Neural cell (in vitro differentiated cells): Measurements from ENCODE around the gene JADE1. TPM values are rescaled to one million over a fixed set of nuclear protein-coding genes. Genes with fewer than 3 reads are reported as not detected.

ENCODE experiments used
- H2AFZ ChIP-seq: fragments of 200-600, 300-800 bp; sonication (generic), shearing (Covaris generic); 2 replicates; pipeline ENCODE4 v1.6.0; 2014; ENCODE audit warnings: low read depth, mild to moderate bottlenecking, antibody characterized with exemption, low read length, moderate library complexity
- H3F3A ChIP-seq: fragments of 200-600 bp; shearing (Covaris generic); 2 replicates; pipeline ENCODE4 v1.6.1; 2016; ENCODE audit warnings: mild to moderate bottlenecking, moderate library complexity, mixed read lengths, antibody characterized with exemption, low read length; ENCODE audit not compliant: insufficient read depth, poor library complexity, severe bottlenecking
- H3K27ac ChIP-seq: fragments of 200-600, 300-800 bp; sonication (generic), shearing (Covaris generic); 2 replicates; pipeline ENCODE4 v1.5.1; 2014; ENCODE audit warnings: mild to moderate bottlenecking, low read length, moderate library complexity
- H3K27me3 ChIP-seq: fragments of 300-800, 200-600 bp; sonication (generic), shearing (Covaris generic); 2 replicates; pipeline ENCODE4 v1.6.0; 2014; ENCODE audit warnings: mild to moderate bottlenecking, low read depth, low read length, moderate library complexity; ENCODE audit not compliant: insufficient read depth
- H3K36me3 ChIP-seq: fragments of 300-800, 200-600 bp; sonication (generic), shearing (Covaris generic); 2 replicates; pipeline ENCODE4 v1.5.1; 2014; ENCODE audit warnings: mild to moderate bottlenecking, antibody characterized with exemption, low read length, moderate library complexity; ENCODE audit not compliant: insufficient read depth
- H3K4me2 ChIP-seq: fragments of 300-800, 200-600 bp; sonication (generic), shearing (Covaris generic); 2 replicates; pipeline ENCODE4 v1.6.0; 2014; ENCODE audit warnings: mild to moderate bottlenecking, low read length
- H3K4me3 ChIP-seq: fragments of 300-800, 200-600 bp; sonication (generic), shearing (Covaris generic); 2 replicates; pipeline ENCODE4 v1.5.1; 2014; ENCODE audit warnings: mild to moderate bottlenecking, low read length, moderate library complexity
- H3K79me2 ChIP-seq: fragments of 200-600 bp; shearing (Covaris generic); replicated peaks from 2 replicates; pipeline ENCODE4 v1.6.0; 2014; ENCODE audit warnings: mild to moderate bottlenecking, low read length, moderate library complexity; ENCODE audit not compliant: insufficient read depth
- H3K9ac ChIP-seq: fragments of 300-800, 200-600 bp; sonication (generic), shearing (Covaris generic); 2 replicates; pipeline ENCODE4 v1.6.1; 2016; ENCODE audit warnings: mild to moderate bottlenecking, low read length, mixed read lengths
- H3K9me2 ChIP-seq: fragments of 200-600 bp; shearing (Covaris generic); 2 replicates; pipeline ENCODE4 v1.6.1; 2016; ENCODE audit warnings: mild to moderate bottlenecking, low read length, mixed read lengths; ENCODE audit not compliant: insufficient read depth
- H3K9me3 ChIP-seq: fragments of 200-600, 300-800 bp; sonication (generic), shearing (Covaris generic); 2 replicates; pipeline ENCODE4 v1.6.1; 2016; ENCODE audit warnings: mild to moderate bottlenecking, mixed run types, low read length, moderate library complexity, mixed read lengths
- H4K20me1 ChIP-seq: fragments of 200-600 bp; shearing (Covaris generic); 2 replicates; pipeline ENCODE4 v1.6.1; 2016; ENCODE audit warnings: mild to moderate bottlenecking, mixed run types; ENCODE audit not compliant: insufficient read depth
- CTCF ChIP-seq: fragments of 450-650 bp; IDR thresholded peaks from 2 replicates; pipeline ENCODE4 v1.5.1; 2014; ENCODE audit warnings: antibody characterized with exemption, mild to moderate bottlenecking, moderate library complexity; ENCODE audit not compliant: poor library complexity, severe bottlenecking
- EP300 ChIP-seq: fragments of 450-650 bp; conservative IDR thresholded peaks from 2 replicates; pipeline ENCODE4 v1.6.1; 2014; ENCODE audit warnings: antibody characterized with exemption, mild to moderate bottlenecking, moderate library complexity; ENCODE audit not compliant: poor library complexity, severe bottlenecking
- EZH2 ChIP-seq: fragments of 200-600, 300-800 bp; shearing (Covaris generic), sonication (generic); IDR thresholded peaks from 2 replicates; pipeline ENCODE4 v1.6.1; 2014; ENCODE audit warnings: antibody characterized with exemption, low read length, borderline replicate concordance, mild to moderate bottlenecking; ENCODE audit not compliant: insufficient read depth, poor library complexity, severe bottlenecking
- MXI1 ChIP-seq: fragments of 450-650 bp; conservative IDR thresholded peaks from 2 replicates; pipeline ENCODE4 v1.6.1; 2014; ENCODE audit warnings: antibody characterized with exemption, mild to moderate bottlenecking; ENCODE audit not compliant: poor library complexity, severe bottlenecking
- POLR2AphosphoS5 ChIP-seq: IDR thresholded peaks from 2 replicates; pipeline ENCODE4 v1.6.1; 2012
- RAD21 ChIP-seq: fragments of 450-650 bp; conservative IDR thresholded peaks from 2 replicates; pipeline ENCODE4 v1.6.1; 2014; ENCODE audit warnings: antibody characterized with exemption, mild to moderate bottlenecking, moderate library complexity
- REST ChIP-seq: IDR thresholded peaks from 2 replicates; pipeline ENCODE4 v1.6.1; 2012; ENCODE audit warnings: borderline replicate concordance
- SMC3 ChIP-seq: fragments of 450-650 bp; conservative IDR thresholded peaks from 2 replicates; pipeline ENCODE4 v1.6.1; 2014; ENCODE audit warnings: antibody characterized with exemption, mild to moderate bottlenecking, moderate library complexity; ENCODE audit not compliant: poor library complexity
- TAF1 ChIP-seq: IDR thresholded peaks from 2 replicates; pipeline ENCODE4 v1.6.1; 2012; ENCODE audit warnings: low read depth
- polyA plus RNA-seq: library from polyadenylated mRNA; depleted of rRNA; stranded (reverse); fragments of >200 nt; gene quantifications from 2 replicates; pipeline ENCODE4 v1.2.3, GENCODE V29; 2014

Gene JADE1
- polyA plus RNA-seq, 1 donor from 2014 or later: 14.5 TPM

- H3K9me2 ChIP-seq: no peaks in the 10 kb centered on the region
- no peak overlapping the region for H3K27ac ChIP-seq
- TF ChIP-seq MXI1 (no peak), CTCF (no peak), EZH2 (no peak), SMC3 (no peak), POLR2AphosphoS5 (no peak), TAF1 (no peak), EP300 (no peak), RAD21 (no peak), REST (no peak)
- no peaks in the 10 kb centered on the region for H3K36me3 ChIP-seq
- H3K4me2 ChIP-seq: no peak overlapping the region
- no peak overlapping the region for H3K4me3 ChIP-seq
- H4K20me1 ChIP-seq: no peaks in the 10 kb centered on the region
- H3K9ac ChIP-seq: no peak overlapping the region
- H3K27me3 ChIP-seq: no peaks in the 10 kb centered on the region
- no peaks in the 10 kb centered on the region for H3F3A ChIP-seq
- H2AFZ ChIP-seq: no peak overlapping the region
- H3K9me3 ChIP-seq: no peaks in the 10 kb centered on the region
- peaks cover 24% of the 10 kb centered on the region for H3K79me2 ChIP-seq
These were observed 26.2 kb downstream of the JADE1 start for GRCh38 chr4:128835498-128836222.

- H2AFZ ChIP-seq: no peak overlapping the region
- H3K4me2 ChIP-seq: no peak overlapping the region
- H3K9me2 ChIP-seq: no peaks in the 10 kb centered on the region
- no peaks in the 10 kb centered on the region for H4K20me1 ChIP-seq
- no peak overlapping the region for H3K9ac ChIP-seq
- peaks cover 34% of the 10 kb centered on the region for H3K79me2 ChIP-seq
- H3K27me3 ChIP-seq: no peaks in the 10 kb centered on the region
- TF ChIP-seq EP300: no peak
- TF ChIP-seq CTCF: no peak
- no peak for TF ChIP-seq MXI1
- no peak for TF ChIP-seq EZH2
- TF ChIP-seq REST: no peak
- TF ChIP-seq TAF1: no peak
- TF ChIP-seq POLR2AphosphoS5: no peak
- TF ChIP-seq RAD21: no peak
- TF ChIP-seq SMC3: no peak
- H3K4me3 ChIP-seq: no peak overlapping the region
- H3K36me3 ChIP-seq: no peaks in the 10 kb centered on the region
- H3K9me3 ChIP-seq: no peaks in the 10 kb centered on the region
- H3K27ac ChIP-seq: no peak overlapping the region
- H3F3A ChIP-seq: no peaks in the 10 kb centered on the region
These were observed 27.7 kb downstream of the JADE1 start for GRCh38 chr4:128837198-128837597.
